ENCODE measurements around the gene NBEA.

NBEA gene

DNA sequence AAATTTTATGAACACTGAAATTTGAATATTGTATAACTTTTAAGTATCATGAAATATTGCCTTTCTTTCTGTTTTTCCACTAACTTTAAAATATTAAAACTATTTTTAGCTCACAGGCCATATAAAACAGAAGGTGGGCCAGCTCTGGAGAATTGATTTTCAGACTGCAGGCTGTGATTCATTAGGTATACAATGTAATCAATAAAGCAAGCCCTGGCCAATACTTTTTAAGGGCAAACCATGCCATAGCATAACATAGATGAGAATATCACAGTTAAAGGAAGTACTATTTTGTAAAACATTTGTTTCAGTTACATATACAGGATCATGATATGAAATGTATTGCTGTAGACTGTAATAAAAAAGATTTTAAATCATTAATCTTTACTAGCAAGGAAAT is 336.8 kb downstream of the NBEA start:
- no peak for TF ChIP-seq CTCF (IDR thresholded peaks at IDR 0.05; ENCODE audit: extremely low read depth, missing control alignments)
- no peak for DNase-seq (ENCODE audit: low spot score)

GRCh38 chr13:35279500-35279899 is 337.4 kb downstream of the NBEA start:
- no peak for DNase-seq (ENCODE audit: low spot score)
- no peak for TF ChIP-seq CTCF (IDR thresholded peaks at IDR 0.05; ENCODE audit: extremely low read depth, missing control alignments)

DNA sequence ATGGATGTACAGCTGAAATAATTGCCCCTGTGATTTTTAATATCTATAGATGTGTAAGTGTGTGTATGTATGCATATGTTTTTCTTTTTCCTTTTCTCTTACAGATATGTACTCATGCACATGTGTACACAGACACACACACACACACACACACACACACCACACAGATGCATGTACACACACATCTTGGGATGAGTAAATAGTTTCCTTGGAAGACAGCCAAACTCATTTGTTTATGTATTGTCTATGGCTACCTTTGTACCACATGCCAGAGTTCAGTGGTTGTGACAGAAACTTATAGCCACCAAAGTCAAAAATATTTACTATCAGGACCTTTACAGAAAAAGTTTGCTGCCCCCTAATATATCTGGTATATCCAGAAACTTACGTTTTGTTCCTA is 341.8 kb downstream of the NBEA start:
- no peak for TF ChIP-seq CTCF (IDR thresholded peaks at IDR 0.05; ENCODE audit: extremely low read depth, missing control alignments)
- DNase-seq (ENCODE audit: low spot score) = no peak

DNA sequence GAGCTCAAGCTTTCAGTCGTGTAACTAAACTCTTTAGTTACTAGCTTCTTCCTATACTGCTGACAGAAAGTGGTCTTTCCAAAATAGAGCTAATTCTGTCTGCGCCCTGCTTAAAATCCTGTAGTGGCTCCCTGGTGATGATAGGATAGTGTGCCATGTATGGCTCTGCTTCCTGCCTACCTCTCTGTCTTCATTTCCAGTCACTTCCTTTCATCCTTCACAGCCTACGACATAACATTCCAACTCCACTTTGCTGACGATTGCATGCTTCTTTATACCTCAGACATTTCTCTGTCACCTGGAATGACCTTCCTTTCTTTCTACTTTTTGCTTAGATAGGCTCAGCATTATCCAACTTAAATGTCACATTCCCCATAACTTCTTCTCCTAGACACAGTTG is 343.6 kb downstream of the NBEA start:
- no peak for DNase-seq (ENCODE audit: low spot score)
- no peak for TF ChIP-seq CTCF (IDR thresholded peaks at IDR 0.05; ENCODE audit: extremely low read depth, missing control alignments)

- no peak for DNase-seq (ENCODE audit: low spot score)
- TF ChIP-seq CTCF (IDR thresholded peaks at IDR 0.05; ENCODE audit: extremely low read depth, missing control alignments) = no peak
Observed at GRCh38 chr13:35292329-35292728, 350.3 kb downstream of the NBEA start.

- TF ChIP-seq CTCF (IDR thresholded peaks at IDR 0.05; ENCODE audit: extremely low read depth, missing control alignments) = no peak
- no peak for DNase-seq (ENCODE audit: low spot score)
Observed at GRCh38 chr13:35293579-35294226, 351.6 kb downstream of the NBEA start.

- no peak for DNase-seq (ENCODE audit: low spot score)
- no peak for TF ChIP-seq CTCF (IDR thresholded peaks at IDR 0.05; ENCODE audit: extremely low read depth, missing control alignments)
Observed at GRCh38 chr13:35309706-35310105, 367.6 kb downstream of the NBEA start.

Data from GM20000 (cell line).